UCSD-AML1 (cell line): ENCODE data around the gene HSD17B7.
"Not testable (repeated sequence)": the region's sequence is repeated elsewhere in the genome, so short reads cannot be mapped to it uniquely, and the experiment has no call there.

ENCODE experiments used
- DNase-seq: peaks from one replicate; lab custom pipeline; 2025; ENCODE audit not compliant: unreplicated experiment; lab: John Stamatoyannopoulos, UW

Gene HSD17B7

DNA sequence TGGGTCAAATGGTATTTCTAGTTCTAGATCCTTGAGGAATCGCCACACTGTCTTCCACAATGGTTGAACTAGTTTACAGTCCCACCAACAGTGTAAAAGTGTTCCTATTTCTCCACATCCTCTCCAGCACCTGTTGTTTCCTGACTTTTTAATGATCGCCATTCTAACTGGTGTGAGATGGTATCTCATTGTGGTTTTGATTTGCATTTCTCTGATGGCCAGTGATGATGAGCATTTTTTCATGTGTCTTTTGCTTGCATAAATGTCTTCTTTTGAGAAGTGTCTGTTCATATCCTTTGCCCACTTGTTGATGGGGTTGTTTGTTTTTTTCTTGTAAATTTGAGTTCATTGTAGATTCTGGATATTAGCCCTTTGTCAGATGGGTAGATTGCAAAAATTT lies 17.0 kb downstream of the HSD17B7 start:
- DNase-seq: not testable (repeated sequence)

DNA sequence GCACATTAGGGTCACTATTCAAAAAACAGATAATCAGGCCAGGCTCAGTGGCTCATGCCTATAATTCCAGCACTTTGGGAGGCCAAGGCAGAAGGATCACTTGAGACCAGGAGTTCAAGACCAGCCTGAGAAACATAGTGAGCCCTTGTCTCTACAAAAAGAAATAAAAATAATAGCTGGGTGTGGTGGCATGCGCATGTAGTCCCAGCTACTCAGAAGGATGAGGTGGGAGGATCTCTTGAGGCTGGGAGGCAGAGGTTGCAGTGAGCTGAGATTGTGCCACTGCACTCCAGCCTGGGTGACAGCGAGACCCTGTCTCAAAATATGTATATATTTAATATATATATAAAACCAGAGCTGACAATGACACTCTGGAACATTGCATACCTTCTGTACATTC lies 21.9 kb downstream of the HSD17B7 start:
- DNase-seq: not testable (repeated sequence)

DNA sequence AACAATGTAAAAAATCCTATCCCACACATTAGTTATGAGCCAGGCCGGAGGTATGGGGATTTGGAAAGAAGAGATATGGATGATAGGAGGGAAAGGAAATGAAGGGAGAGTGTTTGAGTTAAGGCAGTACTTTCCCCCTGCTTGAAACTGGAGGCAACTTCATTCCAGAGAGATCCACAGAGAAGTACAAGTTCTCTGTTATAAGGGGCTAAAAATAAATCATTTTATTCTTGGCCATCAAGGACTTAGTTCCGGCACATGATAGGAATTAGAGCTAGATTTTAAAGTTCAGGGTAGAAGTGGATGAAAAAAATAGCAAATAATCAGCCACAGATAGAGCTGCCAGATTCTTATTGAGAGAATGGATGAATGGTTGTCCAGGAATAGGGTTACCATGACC lies 27.6 kb downstream of the HSD17B7 start:
- DNase-seq: not testable (repeated sequence)

DNA sequence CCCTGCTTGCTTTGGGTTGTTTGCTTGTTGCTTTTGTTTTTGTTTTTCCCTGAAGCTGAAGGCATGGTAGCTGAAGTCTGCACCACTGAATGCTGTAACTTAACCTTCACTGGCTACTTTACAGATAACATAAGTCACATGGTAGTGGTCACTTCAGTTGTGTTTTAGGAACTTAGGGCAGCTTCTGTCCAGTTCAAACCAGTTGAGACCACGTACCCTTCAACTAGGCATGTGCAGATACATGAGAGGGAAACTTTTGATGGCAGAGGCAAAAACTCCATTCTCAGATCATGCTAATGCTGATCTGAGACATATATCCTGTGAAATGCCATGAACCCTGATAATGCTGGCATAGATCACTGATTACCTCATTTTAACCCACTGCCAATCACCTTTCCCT lies 28.2 kb downstream of the HSD17B7 start:
- DNase-seq: not testable (repeated sequence)

DNA sequence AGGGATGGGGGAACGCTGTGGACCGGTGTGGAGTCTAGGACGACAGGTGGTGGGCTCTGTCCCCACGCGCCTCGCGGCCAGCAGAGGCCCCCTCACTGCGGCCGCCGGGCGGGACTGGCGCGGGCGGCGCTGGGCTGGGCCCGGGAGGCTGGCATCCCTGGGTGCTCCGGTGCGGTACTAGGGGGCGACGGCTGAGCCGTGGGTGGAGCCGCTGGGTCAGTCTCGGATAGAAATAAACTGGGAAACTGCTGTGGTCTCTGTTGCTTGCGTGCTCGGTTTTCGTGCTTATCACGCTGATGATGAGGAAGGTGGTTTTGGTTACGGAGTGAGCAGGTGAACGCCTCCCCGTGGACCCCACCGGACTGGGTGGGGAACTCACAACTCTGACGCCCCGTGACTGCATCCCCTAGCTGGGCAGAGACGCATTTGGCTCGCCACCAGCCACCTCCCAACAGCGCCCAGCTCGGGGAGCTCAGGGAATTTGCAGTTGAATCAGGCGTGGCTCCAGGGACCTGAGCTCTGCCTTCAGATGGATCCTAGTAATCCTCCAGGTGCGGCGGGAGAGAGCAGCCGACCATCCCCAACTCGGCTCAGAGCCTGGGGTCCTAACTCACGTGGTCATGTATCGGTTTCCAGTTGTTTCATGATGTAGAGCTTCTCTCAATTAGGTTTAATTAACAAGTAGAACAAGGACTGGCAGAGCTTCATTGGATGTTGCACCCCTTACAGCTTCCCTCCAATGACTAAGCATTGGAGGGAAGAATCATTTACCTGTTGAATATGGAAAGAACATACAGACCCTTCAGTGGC lies 32.1 kb downstream of the HSD17B7 start:
- DNase-seq: no peak

DNA sequence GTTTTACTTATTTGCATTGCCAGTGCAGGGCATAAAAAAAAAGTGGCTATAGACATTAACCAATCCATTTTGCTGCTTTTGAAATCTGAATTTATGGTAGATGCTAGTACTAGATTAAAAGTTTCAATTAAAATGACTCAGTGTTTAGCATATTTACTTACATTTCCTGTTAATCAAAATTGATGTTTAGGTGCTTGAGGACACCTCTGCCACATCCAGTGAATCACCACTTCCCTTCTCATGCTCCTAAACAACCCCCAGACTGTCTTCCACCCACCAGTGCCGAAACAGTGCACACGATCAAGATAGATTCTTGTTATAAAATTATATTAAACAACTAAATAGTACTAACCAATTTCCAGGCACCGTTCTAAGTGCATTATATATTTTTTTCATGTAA lies 32.7 kb downstream of the HSD17B7 start:
- DNase-seq: no peak

DNA sequence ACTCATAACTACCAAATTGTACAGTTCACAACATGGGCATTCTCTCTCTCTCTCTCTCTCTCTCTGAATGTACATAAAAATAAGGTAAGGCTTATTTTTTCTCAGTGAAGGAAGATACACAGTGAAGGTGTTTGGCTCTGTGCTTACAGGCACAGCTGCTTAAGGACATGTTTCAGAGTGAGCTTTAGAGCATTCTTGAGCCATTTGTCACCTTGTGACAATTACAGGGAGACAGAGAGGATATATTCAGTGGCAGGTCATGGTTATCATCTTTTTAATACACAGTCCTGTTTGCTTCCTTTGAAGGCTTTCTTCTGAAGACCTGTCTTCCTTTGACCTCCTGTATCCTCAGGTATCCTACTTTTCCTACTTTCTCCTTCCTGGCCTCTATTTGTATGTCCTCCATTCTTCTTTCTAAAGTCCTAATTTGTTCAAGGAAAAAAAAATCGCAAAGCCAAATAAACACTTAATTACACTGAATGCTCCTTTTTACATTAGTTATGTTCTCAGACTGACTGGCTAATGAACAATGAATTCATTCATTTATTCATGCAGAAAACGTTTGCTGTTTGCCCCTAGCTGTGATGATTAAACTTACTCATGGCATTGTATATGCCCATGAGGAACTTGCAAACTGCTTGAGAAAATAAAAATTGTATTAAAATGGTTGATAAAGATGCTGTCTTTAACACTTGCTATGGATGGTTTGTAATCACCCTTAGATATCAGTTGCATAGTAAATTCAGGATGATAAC lies 33.4 kb downstream of the HSD17B7 start:
- DNase-seq: no peak

DNA sequence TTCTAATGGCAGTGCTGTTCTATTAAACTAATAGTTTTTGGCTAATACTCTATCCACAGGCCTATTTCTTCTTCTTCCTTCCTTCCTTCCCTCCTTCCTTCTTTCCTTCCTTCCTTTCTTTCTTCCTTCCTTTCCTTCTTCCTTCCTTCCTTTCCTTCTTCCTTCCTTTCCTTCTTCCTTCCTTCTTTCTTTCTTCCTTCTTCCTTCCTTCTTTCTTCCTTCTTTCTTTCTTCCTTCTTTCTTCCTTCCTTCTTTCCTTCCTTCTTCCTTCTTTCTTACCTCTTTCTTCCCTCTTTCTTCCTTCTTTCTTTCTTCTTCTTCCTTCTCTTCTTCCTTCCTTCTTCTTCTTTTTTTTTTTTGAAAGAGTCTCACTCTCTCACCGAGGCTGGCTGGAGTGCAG lies 38.8 kb downstream of the HSD17B7 start:
- DNase-seq: no peak

DNA sequence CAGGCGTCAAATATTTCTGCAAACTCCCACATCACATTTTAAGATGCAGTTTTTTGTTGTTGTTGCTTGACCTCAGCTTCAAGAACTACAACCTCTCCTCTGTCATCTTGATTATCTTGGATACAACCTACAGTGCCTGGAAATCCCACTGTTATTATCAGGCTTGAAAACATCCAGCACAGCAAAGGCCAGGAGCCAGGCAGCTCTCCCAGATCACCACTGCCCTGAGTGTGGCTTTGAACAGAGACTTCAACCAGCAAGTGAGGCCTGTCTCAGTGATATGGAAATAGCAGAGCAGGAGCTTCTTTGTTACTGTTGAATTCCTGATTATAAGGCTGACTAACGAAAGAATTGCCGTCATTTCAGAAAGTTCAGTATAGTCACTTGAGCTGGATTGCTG lies 42.0 kb downstream of the HSD17B7 start:
- DNase-seq: no peak

DNA sequence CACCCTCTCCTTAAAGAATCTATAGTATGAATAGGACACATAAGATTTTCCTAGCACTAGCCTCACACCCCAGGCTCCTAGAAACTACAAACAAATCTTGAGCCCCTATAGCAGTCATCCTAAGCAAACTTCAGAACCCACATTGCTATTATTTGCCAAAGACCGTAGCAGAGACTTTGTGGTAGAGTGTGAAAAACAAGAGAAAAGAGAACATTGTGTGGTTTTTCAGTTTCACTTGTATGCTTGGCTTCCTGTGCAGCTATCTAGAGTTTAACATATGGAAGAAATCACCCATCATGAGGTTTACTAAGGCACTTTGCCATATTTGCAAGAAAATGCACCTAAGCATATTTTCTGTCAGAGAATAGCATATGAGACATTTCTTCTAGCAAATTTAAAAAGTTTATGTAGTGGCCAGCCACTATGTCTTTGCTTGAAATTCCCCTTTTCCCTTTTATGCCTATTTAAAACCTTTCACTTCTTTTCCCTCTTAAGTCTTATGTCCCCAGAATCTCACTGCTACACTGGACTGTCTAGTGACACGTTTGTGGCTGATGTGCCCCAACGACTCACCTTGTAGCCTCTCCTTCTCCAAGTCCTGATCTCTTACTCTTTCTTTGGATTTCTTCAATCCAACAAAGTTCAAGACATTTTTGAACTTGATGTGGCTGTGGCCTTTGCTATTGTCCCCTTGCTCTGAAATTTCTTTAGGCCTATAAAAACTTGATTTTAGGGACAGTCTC lies 44.8 kb downstream of the HSD17B7 start:
- no peak for DNase-seq

DNA sequence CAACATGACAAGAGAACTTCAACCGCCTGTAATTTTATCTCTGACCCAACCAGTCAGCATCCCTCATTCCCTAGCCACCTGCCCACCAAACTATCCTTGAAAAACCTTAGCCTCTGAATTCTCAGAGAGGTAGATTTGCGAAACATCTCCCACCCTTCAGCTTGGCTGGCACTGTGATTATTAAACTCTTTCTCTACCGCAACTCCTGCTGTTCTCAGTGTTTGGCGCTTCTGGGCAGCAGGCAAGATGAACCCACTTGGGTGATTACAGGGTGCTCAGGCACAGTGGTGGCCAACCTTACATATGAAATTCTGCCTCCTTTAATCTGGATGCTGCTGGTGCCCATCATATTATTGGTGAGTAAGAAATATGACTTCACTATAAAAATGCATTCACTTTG lies 48.4 kb downstream of the HSD17B7 start:
- DNase-seq: no peak

DNA sequence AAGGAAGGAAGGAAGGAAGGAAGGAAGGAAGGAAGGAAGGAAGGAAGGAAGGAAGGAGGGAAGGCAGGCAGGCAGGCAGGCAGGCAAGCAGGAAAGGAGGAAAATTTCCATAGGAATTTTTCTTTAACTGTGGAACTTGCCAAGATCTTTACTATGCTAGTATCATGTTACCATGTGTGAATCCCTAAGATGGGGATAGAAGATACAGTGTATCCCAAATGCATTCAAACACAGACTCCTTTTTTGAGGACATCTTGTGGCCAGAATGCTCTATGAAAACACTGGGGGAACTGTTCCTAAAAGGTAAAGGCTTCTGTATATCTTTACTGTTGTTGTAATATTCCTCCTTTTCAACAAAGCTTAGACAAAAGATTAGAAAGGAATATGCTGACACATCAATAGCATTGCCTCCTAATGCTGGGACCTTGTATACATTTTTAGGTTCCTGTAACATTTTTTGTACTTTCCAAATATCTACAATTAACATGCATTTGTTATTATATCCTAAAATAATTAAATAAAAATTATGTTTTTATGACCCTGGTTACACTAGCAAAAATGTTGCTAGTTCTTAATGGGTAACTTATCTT lies 49.8 kb downstream of the HSD17B7 start:
- no peak for DNase-seq

DNA sequence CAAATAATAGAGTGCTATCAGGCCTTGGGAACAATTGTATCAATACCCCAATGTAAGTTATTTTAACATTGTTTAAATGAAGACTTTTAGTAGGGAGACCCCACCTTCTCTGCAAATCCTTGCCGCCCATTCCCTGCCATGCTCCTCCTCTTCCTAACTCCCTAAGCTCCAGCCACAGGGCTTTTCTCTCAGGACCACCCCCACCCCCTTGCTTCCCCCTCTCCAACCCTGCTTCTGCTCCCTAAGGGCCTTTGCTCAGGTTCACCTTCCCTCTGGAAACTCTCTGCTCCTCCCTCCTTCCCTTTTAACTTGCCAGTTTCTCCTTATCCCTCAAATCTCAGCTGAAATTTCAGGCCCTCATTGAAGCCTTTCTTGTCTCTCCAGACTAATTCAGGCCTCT lies 53.7 kb downstream of the HSD17B7 start:
- no peak for DNase-seq

DNA sequence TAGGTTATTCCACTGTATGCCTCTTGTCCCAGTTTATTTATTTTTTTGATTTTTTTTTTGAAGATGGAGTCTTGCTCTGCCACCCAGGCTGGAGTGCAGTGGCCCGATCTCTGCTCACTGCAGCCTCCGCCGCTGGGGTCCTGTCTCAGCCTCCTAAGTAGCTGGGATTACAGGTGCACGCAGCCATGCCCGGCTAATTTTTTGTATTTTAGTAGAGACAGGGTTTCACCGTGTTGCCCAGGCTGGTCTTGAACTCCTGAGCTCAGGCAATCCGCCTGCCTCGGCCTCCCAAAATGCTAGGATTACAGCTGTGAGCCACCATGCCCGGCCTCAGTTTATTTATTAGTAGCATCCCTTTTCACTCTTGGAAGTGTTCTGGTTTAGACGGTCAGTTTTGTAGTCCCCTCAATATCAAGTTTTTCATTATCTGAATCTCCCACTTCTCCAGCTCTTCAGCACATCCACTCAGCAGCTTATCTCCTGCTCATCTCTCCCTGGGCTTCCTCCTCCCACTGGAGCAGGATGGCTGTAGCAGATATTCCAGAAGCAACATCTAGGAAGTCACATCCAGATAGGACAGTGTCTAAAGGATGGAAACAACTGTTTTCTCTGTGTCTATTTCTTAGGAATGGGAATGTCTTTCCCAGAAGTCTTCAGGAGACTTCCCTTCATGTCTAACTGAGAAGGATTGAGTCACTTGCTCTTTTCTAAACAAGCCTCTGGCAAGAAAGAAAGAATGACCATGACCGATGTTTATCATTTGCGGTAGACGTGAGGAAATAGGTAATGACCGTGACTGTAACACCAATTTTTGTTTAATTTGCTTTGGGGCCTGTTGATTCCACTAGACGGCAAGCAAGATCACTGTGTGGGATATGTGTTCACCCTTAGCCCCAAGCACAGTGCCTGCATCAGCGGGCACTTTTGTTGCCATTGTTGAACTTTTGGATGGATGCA lies 56.0 kb downstream of the HSD17B7 start:
- no peak for DNase-seq

DNA sequence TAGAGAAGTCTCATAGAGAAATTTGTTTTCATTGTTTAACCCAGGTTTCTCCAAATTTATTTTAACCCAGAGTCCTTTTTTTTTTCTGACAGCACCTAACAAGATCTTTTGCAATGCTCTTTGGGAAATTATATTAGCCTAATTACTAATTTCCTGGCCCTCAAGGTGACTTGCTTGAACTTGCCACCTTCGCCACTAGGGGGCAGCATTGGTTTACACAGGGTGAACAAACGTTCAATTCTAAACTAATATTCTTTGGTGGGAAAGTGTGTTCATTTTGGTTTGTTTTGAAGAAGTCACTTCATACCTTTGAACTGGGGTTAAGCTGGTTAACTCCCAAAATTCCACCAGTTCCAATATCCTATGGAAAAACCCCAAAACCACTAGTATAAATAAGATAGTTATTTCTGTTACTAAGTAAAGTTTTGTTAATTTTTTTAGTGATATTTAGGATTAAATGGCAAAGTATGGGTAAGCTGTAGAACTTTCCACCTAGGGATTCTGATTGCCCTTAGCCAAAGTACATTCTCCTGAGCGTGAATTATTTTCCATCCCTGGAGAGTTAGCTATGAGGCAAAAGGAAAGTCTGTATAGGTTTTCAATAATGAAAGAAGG lies 57.4 kb downstream of the HSD17B7 start:
- DNase-seq: peak; percentile 51

DNA sequence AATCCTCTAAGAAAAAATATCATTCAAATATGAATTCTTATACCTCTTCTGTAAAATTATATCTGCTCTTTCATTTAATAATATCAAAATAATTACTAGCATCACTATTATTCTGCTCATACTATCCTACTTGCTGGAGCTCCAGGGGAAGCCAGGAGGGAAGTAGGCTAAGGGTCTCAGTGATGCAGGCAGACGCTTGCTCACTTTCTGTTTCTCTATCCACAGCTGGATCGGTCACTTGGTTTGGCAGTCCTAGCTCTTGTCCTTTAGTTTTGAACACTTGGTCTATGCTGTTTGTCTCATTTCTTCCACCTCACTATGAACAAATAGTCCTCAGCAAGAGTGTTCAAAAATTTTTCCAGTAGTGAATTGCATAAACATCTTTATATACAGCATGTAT lies 59.2 kb downstream of the HSD17B7 start:
- DNase-seq: no peak

DNA sequence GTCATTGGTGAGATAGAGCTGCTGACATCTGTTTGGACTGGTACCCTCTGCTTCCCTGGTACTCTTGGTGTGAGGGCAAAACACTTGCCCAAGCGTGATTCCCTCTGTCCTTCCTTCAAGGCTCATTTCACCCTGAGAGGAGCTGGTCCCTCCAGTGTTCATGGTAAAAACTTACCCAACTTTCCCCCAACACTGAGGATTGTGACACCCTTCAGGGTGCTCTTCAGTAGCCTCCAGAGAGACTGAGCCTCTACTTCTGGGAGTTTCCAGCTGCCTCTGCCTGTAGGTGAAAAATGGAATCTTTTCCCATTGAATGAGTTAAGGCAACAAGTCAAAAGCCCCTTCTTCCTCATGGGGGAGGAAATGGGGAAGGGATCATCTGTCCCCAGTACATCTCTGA lies 60.8 kb downstream of the HSD17B7 start:
- no peak for DNase-seq

DNA sequence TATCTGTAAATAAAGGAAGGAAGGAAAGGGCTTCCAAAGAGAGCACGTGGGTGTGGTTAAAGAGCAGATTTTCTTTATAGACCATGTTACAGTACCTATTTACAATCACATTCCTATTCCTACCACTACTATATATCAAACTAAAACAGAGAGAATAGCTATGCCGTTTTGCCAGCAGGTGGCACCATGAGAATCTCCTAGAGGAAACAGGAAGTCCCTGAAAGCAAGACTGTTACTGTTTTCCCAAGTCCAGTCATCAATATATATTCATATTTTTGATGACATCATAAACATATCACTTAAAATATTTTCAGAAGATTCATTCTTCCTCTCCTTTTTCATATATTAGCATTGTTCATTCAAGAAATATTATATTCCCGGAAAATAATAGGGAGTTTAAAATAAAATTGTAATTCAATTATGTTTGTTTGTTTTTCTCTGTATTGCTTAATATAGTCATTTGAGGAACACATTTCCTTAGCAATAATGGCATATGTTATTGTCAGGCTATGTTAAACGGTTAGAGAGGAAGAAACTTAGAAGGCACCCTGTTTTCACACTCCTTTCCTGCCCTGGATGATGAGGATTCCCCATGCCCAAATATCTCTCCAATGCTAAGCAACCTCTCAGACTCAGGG lies 63.9 kb downstream of the HSD17B7 start:
- peak; percentile 16 for DNase-seq

DNA sequence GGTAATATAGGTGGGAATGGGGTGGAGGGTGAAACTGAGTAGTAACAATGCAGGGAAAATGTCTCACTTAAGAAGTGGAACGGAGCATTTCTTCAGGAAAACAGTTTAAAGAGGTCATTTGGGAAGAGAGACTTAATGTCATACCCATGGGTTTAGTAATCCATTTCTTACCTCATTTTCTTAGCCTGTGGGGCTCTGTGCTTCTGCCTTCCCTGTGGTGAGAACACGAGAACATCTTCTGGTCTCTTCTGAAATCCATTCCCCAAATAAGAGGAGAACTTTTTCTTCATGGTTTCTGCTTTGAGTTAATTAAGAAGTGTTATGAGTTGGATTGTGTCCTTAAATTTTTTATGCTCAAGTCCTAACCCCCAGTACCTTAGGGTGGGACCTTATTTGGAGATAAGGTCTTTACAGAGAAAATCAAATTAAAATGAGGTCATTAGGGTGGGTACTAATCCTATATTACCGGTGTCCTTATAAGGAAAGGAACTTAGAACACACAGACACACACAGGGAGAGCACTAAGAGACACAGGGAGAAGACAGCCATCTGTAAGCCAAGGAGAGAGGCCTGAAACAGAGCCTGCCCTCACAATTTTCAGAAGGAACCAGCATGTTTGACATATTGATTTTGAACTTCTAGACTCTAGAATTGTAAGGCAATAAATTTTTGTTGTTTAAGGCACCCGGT lies 65.1 kb downstream of the HSD17B7 start:
- no peak for DNase-seq
